ENCODE measurements around the gene MXRA5.
"Not testable (repeated sequence)": the region's sequence is repeated elsewhere in the genome, so short reads cannot be mapped to it uniquely, and the experiment has no call there.

The MXRA5 gene

GRCh38 chrX:3346501-3347259 lies at the start of gene MXRA5:
TSS of gene MXRA5 (minus strand) at chrX:3346652. CDS start at chrX:3343833, 2,819 bp downstream.
- DNase-seq = no peak

- DNase-seq = no peak
Observed at GRCh38 chrX:3393581-3394111, 47.2 kb upstream of the MXRA5 start.

- DNase-seq = no peak
Observed at GRCh38 chrX:3393178-3393577, 46.7 kb upstream of the MXRA5 start.

GRCh38 chrX:3388457-3388856 lies 42.0 kb upstream of the MXRA5 start:
- DNase-seq = no peak

GRCh38 chrX:3384327-3384726 lies 37.9 kb upstream of the MXRA5 start:
- no peak for DNase-seq

- no peak for DNase-seq
Observed at GRCh38 chrX:3380603-3381002, 34.2 kb upstream of the MXRA5 start.

GRCh38 chrX:3379111-3379510 lies 32.7 kb upstream of the MXRA5 start:
- DNase-seq = no peak

GRCh38 chrX:3378156-3378555 lies 31.7 kb upstream of the MXRA5 start:
- DNase-seq = no peak

GRCh38 chrX:3377560-3377959 lies 31.1 kb upstream of the MXRA5 start:
- no peak for DNase-seq

- not testable (repeated sequence) for DNase-seq
Observed at GRCh38 chrX:3375878-3376508, 29.5 kb upstream of the MXRA5 start.

GRCh38 chrX:3374108-3374800 lies 27.8 kb upstream of the MXRA5 start:
- DNase-seq = no peak

GRCh38 chrX:3371163-3371562 lies 24.7 kb upstream of the MXRA5 start:
- no peak for DNase-seq

GRCh38 chrX:3370656-3371055 lies 24.2 kb upstream of the MXRA5 start:
- no peak for DNase-seq

GRCh38 chrX:3362956-3363355 lies 16.5 kb upstream of the MXRA5 start:
- no peak for DNase-seq

- no peak for DNase-seq
Observed at GRCh38 chrX:3360881-3361280, 14.4 kb upstream of the MXRA5 start.

GRCh38 chrX:3352741-3353140 lies 6.3 kb upstream of the MXRA5 start:
- not testable (repeated sequence) for DNase-seq

- no peak for DNase-seq
Observed at GRCh38 chrX:3351276-3351675, 4.8 kb upstream of the MXRA5 start.

- DNase-seq = no peak
Observed at GRCh38 chrX:3348191-3348590, 1.7 kb upstream of the MXRA5 start.

GRCh38 chrX:3345281-3346191 lies 916 bp downstream of the MXRA5 start:
- no peak for DNase-seq

- DNase-seq = not testable (repeated sequence)
Observed at GRCh38 chrX:3343569-3343968, 2.9 kb downstream of the MXRA5 start.

- no peak for DNase-seq
Observed at GRCh38 chrX:3340016-3340415, 6.4 kb downstream of the MXRA5 start.

GRCh38 chrX:3326681-3327080 lies 19.8 kb downstream of the MXRA5 start:
- DNase-seq = no peak
